ENCODE measurements around the gene RNASEL.

- TF ChIP-seq CTCF (IDR thresholded peaks at IDR 0.05), result no peak
- TF ChIP-seq POLR2A (IDR thresholded peaks at IDR 0.05), result no peak
These were observed 44.7 kb upstream of the RNASEL start for GRCh38 chr1:182633657-182634281.
